ENCODE results near the gene TUBGCP5. TPM values are rescaled to one million over a fixed set of nuclear protein-coding genes. Genes with fewer than 3 reads are reported as not detected.

The TUBGCP5 gene
- total RNA-seq, 3 donors from 2014 or later (not counting 1 experiment from before 2014, with no cell fraction given): 14.7 to 20.4 (median 17.5) TPM

- Mint-ChIP-seq H3K27me3 (ENCODE audit: low read depth in 2 of 2) (no peaks in the 10 kb centered on the region), H3K9me3 (no peaks in the 10 kb centered on the region), H3K36me3 (no peaks in the 10 kb centered on the region), H3K4me3 (no peak overlapping the region), H3K4me1 (peaks cover 0 to under 1% of the 10 kb centered on the region in 2 donors), H3K27ac (no peak overlapping the region)
- intact Hi-C loops (cut with micrococcal nuclease): no loop called here
- TF ChIP-seq CTCF (IDR thresholded peaks at IDR 0.05): no peak
- Histone ChIP-seq H3K4me1 (ENCODE audit: control insufficient read depth, insufficient read depth, low read length) (no peaks in the 10 kb centered on the region), H3K36me3 (ENCODE audit: control insufficient read depth, insufficient read depth, low read length) (no peaks in the 10 kb centered on the region), H3K4me3 (ENCODE audit: low read length) (no peak overlapping the region), H3K27me3 (ENCODE audit: control insufficient read depth, insufficient read depth, low read length) (no peaks in the 10 kb centered on the region), H3K9me3 (ENCODE audit: control insufficient read depth, insufficient read depth, low read length) (no peaks in the 10 kb centered on the region), H3K27ac (ENCODE audit: low read length) (no peak overlapping the region)
- DNase-seq: no peak
- 92% methylated on average over 14 of the region's 14 CpGs for WGBS (ENCODE audit: insufficient coverage)
- ATAC-seq: no peak
These were observed 84.4 kb downstream of the TUBGCP5 start for GRCh38 chr15:22954798-22955543.

- H3K4me1 Mint-ChIP-seq: peaks cover 0 to under 1% of the 10 kb centered on the region in 2 donors
- Histone ChIP-seq H3K36me3 (ENCODE audit: control insufficient read depth, insufficient read depth, low read length) (no peaks in the 10 kb centered on the region), H3K9me3 (ENCODE audit: control insufficient read depth, insufficient read depth, low read length) (no peaks in the 10 kb centered on the region), H3K4me1 (ENCODE audit: control insufficient read depth, insufficient read depth, low read length) (no peaks in the 10 kb centered on the region), H3K27me3 (ENCODE audit: control insufficient read depth, insufficient read depth, low read length) (no peaks in the 10 kb centered on the region), H3K4me3 (ENCODE audit: low read length) (no peak overlapping the region), H3K27ac (ENCODE audit: low read length) (no peak overlapping the region)
- TF ChIP-seq CTCF (IDR thresholded peaks at IDR 0.05): no peak
- no peaks in the 10 kb centered on the region for H3K36me3 Mint-ChIP-seq
- H3K27me3 Mint-ChIP-seq (ENCODE audit: low read depth in 2 of 2): no peaks in the 10 kb centered on the region
- no peak overlapping the region for H3K27ac Mint-ChIP-seq
- 86% methylated on average over 12 of the region's 12 CpGs for WGBS (ENCODE audit: insufficient coverage)
- no peak overlapping the region for H3K4me3 Mint-ChIP-seq
- H3K9me3 Mint-ChIP-seq: no peaks in the 10 kb centered on the region
- no peak for DNase-seq
- intact Hi-C loops (cut with micrococcal nuclease): no loop called here
- no peak for ATAC-seq
These were observed 85.0 kb downstream of the TUBGCP5 start for GRCh38 chr15:22954326-22954725.

- intact Hi-C loops (cut with micrococcal nuclease): no loop called here
- H3K27ac Mint-ChIP-seq: no peak overlapping the region
- WGBS (ENCODE audit: insufficient coverage): 94% methylated on average over 21 of the region's 21 CpGs
- no peak for TF ChIP-seq CTCF (IDR thresholded peaks at IDR 0.05)
- no peak for DNase-seq
- Histone ChIP-seq H3K27me3 (ENCODE audit: control insufficient read depth, insufficient read depth, low read length) (no peaks in the 10 kb centered on the region), H3K27ac (ENCODE audit: low read length) (no peak overlapping the region), H3K9me3 (ENCODE audit: control insufficient read depth, insufficient read depth, low read length) (no peaks in the 10 kb centered on the region), H3K36me3 (ENCODE audit: control insufficient read depth, insufficient read depth, low read length) (no peaks in the 10 kb centered on the region), H3K4me3 (ENCODE audit: low read length) (no peak overlapping the region), H3K4me1 (ENCODE audit: control insufficient read depth, insufficient read depth, low read length) (no peaks in the 10 kb centered on the region)
- no peaks in the 10 kb centered on the region for H3K36me3 Mint-ChIP-seq
- H3K4me1 Mint-ChIP-seq: peaks cover 12 to 14% of the 10 kb centered on the region in 2 donors
- no peaks in the 10 kb centered on the region for H3K27me3 Mint-ChIP-seq (ENCODE audit: low read depth in 2 of 2)
- no peaks in the 10 kb centered on the region for H3K9me3 Mint-ChIP-seq
- ATAC-seq: no peak
- H3K4me3 Mint-ChIP-seq: no peak overlapping the region
These were observed 86.4 kb downstream of the TUBGCP5 start for GRCh38 chr15:22952796-22953579.

All from natural killer cell (primary cell).